Cardiac muscle cell (in vitro differentiated cells and primary cell): ENCODE measurements around the gene MYO3B. TPM values are rescaled to one million over a fixed set of nuclear protein-coding genes. Genes with fewer than 3 reads are reported as not detected.

Experiments used
- DNase-seq, 2 donors: peaks; one replicate each; pipeline versions ENCODE4 v3.0.0 to v3.0.0-alpha.2; 2010 to 2017; ENCODE audit warnings: low read depth in 1 of 2, low spot score in 1 of 2
- H3K27ac ChIP-seq: fragments of 200-600 bp; sonication (generic); 2 replicates; pipeline ENCODE4 v1.5.1; 2016
- H3K27me3 ChIP-seq: fragments of 200-600 bp; sonication (generic); 2 replicates; pipeline ENCODE4 v1.6.0; 2016; ENCODE audit warnings: control low read depth
- H3K36me3 ChIP-seq: fragments of 200-600 bp; sonication (generic); 2 replicates; pipeline ENCODE4 v1.5.1; 2016; ENCODE audit warnings: control low read depth
- H3K4me1 ChIP-seq: fragments of 200-600 bp; sonication (generic); 2 replicates; pipeline ENCODE4 v1.8.1; 2017; ENCODE audit warnings: low read depth, mild to moderate bottlenecking, mixed run types
- H3K4me3 ChIP-seq: fragments of 200-600 bp; sonication (generic); 2 replicates; pipeline ENCODE4 v1.5.1; 2016; ENCODE audit warnings: mild to moderate bottlenecking
- H3K9me3 ChIP-seq: fragments of 200-600 bp; sonication (generic); 2 replicates; pipeline ENCODE4 v1.5.1; 2017; ENCODE audit warnings: low read depth, mild to moderate bottlenecking, control low read depth
- polyA plus RNA-seq: library from polyadenylated mRNA; unstranded; fragments of >200 nt; fragmentation: Nextera tagmentation; extraction: Ambion mirVana; gene quantifications from 2 replicates; pipeline ENCODE4 v1.2.1, GENCODE V29; 2016
- total RNA-seq: library from RNA; depleted of rRNA; stranded (reverse); fragments of >200 nt; gene quantifications from 2 replicates; pipeline ENCODE4 v1.2.3, GENCODE V29; 2016
- TF ChIP-seq, protein P1 (sequence below): IDR thresholded peaks from 2 replicates; pipeline ENCODE4 v1.5.1; 2012; ENCODE audit warnings: low read depth, mild to moderate bottlenecking, low read length

The MYO3B gene, protein sequence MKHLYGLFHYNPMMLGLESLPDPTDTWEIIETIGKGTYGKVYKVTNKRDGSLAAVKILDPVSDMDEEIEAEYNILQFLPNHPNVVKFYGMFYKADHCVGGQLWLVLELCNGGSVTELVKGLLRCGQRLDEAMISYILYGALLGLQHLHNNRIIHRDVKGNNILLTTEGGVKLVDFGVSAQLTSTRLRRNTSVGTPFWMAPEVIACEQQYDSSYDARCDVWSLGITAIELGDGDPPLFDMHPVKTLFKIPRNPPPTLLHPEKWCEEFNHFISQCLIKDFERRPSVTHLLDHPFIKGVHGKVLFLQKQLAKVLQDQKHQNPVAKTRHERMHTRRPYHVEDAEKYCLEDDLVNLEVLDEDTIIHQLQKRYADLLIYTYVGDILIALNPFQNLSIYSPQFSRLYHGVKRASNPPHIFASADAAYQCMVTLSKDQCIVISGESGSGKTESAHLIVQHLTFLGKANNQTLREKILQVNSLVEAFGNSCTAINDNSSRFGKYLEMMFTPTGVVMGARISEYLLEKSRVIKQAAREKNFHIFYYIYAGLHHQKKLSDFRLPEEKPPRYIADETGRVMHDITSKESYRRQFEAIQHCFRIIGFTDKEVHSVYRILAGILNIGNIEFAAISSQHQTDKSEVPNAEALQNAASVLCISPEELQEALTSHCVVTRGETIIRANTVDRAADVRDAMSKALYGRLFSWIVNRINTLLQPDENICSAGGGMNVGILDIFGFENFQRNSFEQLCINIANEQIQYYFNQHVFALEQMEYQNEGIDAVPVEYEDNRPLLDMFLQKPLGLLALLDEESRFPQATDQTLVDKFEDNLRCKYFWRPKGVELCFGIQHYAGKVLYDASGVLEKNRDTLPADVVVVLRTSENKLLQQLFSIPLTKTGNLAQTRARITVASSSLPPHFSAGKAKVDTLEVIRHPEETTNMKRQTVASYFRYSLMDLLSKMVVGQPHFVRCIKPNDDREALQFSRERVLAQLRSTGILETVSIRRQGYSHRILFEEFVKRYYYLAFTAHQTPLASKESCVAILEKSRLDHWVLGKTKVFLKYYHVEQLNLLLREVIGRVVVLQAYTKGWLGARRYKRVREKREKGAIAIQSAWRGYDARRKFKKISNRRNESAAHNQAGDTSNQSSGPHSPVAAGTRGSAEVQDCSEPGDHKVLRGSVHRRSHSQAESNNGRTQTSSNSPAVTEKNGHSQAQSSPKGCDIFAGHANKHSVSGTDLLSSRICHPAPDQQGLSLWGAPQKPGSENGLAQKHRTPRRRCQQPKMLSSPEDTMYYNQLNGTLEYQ (N-terminal part only)
- total RNA-seq = not detected in 2 replicates
- polyA plus RNA-seq = not detected in 2 replicates

DNA sequence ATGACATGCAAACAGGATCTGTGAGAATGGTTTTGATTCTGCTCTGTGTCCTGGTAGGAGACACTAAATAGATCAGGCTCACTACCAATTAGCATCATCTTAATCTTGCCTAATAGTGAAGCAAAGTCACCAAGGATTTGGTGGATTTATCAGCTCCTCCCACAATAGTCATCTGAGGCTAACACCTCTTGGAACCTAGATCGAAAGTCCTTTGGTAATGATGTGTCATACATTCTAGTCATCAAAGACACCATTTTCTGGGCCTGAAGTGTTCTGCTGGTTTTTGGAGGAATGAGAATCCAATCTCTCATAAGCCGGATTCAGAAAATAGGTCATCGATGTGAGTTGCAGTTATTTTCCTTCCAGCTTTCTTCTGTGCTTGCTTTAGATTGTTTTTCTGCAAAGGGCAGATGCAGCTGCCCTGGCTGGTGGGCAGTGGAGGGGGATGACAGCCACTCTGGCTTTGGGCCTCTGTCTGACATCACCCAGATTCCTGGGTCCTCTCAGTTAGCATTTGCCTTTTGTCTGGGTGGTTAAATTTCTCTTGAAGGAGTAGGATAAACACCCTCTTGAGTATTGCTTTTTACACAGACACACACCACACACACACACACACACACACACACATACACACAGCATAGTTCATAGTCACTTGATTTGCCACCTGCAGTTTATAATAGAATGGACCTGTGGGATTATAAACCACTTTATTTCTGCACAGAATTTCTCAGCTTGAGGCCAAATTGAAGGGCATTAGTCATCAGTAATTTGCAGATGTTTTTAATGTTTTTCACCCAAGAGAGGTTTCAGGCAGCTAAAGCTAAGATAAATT is at the start of gene MYO3B:
MYO3B (plus strand) TSS at position 198 of the 832 bp plus-strand sequence; CDS start at position 339, 141 bp downstream.
- TF ChIP-seq, protein P1, sequence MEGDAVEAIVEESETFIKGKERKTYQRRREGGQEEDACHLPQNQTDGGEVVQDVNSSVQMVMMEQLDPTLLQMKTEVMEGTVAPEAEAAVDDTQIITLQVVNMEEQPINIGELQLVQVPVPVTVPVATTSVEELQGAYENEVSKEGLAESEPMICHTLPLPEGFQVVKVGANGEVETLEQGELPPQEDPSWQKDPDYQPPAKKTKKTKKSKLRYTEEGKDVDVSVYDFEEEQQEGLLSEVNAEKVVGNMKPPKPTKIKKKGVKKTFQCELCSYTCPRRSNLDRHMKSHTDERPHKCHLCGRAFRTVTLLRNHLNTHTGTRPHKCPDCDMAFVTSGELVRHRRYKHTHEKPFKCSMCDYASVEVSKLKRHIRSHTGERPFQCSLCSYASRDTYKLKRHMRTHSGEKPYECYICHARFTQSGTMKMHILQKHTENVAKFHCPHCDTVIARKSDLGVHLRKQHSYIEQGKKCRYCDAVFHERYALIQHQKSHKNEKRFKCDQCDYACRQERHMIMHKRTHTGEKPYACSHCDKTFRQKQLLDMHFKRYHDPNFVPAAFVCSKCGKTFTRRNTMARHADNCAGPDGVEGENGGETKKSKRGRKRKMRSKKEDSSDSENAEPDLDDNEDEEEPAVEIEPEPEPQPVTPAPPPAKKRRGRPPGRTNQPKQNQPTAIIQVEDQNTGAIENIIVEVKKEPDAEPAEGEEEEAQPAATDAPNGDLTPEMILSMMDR = no peak
- DNase-seq = no peak
- Histone ChIP-seq H3K27me3 (no peaks in the 10 kb centered on the region), H3K36me3 (no peaks in the 10 kb centered on the region), H3K4me1 (no peaks in the 10 kb centered on the region), H3K27ac (no peak within 1 kb of the TSS), H3K4me3 (no peak within 1 kb of the TSS), H3K9me3 (no peaks in the 10 kb centered on the region)

DNA sequence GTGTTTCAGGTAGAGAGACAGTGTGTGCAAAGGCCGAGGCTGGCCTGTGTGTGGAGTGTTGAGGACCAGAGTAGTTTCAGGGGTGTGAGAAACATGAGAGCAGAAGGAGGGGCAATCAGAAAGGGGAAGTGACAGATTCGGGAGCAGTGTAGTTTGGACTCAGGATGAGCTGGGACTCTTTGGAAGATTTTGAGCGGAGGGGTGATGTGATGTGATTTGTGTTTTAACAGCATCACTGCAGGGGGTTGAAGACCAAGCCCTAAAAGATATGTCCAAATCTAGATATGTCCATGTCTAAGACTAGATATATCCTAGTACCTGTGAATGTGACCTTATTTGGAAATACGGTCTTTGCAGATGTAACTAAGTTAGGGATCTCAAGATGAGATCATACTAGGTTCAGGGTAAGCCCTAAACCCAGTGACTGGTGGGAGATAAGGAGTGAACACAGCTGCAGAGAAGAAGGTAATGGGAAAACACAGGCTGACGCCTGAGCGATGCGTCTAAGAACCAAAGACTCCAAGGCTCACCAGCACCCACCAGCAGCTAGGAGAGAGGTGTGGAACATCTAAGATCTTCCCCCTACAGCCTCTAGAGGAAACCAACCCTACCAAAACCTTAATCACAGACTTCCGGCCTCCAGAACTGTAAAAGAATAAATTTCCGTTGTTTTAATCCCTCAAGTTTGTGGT is 38.5 kb upstream of the MYO3B start:
- Histone ChIP-seq H3K27me3 (peaks cover 45% of the 10 kb centered on the region), H3K27ac (no peak overlapping the region), H3K36me3 (no peaks in the 10 kb centered on the region), H3K4me1 (no peaks in the 10 kb centered on the region), H3K9me3 (no peaks in the 10 kb centered on the region), H3K4me3 (no peak overlapping the region)
- no peak for DNase-seq
- TF ChIP-seq, protein P1 = no peak

DNA sequence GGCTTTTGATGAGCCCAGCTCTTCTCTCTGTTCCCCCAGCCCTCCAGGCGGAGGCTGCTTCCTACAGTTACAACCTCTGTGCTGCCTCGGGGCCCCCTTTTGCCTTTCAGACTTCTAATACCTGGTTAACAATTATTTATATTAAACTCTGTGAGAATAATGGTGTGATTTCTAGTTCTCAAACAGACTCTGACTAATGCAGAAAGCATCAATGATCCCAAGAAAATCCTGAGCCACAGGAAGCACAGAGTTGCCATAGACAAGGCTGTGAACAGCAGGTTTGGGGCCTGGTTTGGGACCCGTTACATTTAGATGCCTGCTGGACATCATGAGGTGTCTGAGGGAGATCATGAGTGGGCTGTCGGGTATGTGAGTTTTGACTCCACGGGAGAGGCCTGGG is 37.4 kb upstream of the MYO3B start:
- Histone ChIP-seq H3K9me3 (no peaks in the 10 kb centered on the region), H3K27me3 (peaks cover 55% of the 10 kb centered on the region), H3K36me3 (no peaks in the 10 kb centered on the region), H3K4me3 (no peak overlapping the region), H3K4me1 (no peaks in the 10 kb centered on the region), H3K27ac (no peak overlapping the region)
- TF ChIP-seq, protein P1 = no peak
- DNase-seq = no peak

DNA sequence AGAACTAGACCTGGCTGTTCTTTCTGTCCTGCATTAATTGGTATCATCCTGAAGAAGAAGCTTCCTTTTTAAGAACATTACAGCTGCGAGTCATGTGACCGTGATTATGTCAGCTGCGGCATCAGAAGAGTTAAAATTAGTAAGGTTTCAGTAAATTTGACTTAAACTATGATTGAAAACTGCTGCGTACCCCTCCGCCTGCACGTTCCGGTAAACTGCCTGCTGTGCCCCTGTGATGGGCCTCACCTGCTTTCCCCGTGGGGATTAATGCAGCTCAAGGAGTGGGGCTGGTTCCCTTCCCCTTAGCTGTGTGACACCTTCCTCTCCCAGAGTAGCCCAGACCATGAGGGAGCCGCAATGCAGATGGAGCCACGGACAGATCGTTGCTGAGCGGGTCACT is 36.1 kb upstream of the MYO3B start:
- TF ChIP-seq, protein P1 = no peak
- no peaks in the 10 kb centered on the region for H3K9me3 ChIP-seq
- H3K4me3 ChIP-seq = no peak overlapping the region
- H3K4me1 ChIP-seq = no peaks in the 10 kb centered on the region
- no peaks in the 10 kb centered on the region for H3K36me3 ChIP-seq
- peaks cover 63% of the 10 kb centered on the region for H3K27me3 ChIP-seq
- no peak for DNase-seq
- H3K27ac ChIP-seq = no peak overlapping the region
